Fibroblast of skin of left quadriceps (primary cell): ENCODE measurements around the gene RNU5B-1.

ENCODE experiments used
- DNase-seq, 2 experiments: peaks; one replicate each; pipeline ENCODE4 v3.0.0-alpha.2; 2013; ENCODE audit warnings: low read depth in 2 of 2

RNU5B-1 gene

GRCh38 chr15:65328506-65329287, 24.2 kb downstream of the RNU5B-1 start:
- DNase-seq, result no peak

- DNase-seq, result no peak
Measured at GRCh38 chr15:65329288-65329983, 25.0 kb downstream of the RNU5B-1 start.

DNA sequence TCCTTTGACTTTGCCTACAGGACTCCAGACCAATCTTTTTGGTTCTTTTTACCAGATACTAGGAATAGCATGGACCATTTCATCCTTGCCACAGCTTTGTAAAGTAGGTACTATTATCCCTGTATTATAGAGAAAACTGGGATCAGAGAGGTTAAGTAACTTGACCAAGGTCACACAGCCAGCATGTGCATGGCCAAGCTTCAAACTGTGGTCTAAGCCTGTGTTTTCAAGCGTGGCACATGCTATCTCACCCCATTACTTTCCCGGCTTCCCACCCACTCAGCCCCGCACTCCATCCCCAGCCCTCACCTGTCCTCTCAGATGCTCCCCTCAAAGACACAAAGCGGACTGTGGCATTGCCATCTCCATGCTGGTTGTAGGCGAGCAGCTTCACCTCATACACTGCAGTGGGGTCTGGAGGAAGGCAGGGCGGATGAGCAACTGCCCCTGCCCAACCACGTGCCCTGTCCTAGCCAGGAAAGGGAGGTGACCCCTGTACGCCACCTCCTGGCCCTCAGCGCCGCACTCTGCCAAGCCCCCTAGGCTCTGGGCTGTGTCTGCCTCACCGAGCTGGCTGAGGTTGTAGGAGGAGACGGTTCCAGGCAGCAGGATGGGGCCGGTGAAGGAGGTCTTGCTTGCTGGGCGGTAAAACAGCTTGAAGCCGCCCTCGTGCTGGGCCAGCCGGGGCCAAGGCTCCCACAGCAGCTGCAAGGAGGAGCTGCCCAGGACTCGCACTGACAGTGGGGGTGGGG, 25.7 kb downstream of the RNU5B-1 start:
- no peak for DNase-seq

DNA sequence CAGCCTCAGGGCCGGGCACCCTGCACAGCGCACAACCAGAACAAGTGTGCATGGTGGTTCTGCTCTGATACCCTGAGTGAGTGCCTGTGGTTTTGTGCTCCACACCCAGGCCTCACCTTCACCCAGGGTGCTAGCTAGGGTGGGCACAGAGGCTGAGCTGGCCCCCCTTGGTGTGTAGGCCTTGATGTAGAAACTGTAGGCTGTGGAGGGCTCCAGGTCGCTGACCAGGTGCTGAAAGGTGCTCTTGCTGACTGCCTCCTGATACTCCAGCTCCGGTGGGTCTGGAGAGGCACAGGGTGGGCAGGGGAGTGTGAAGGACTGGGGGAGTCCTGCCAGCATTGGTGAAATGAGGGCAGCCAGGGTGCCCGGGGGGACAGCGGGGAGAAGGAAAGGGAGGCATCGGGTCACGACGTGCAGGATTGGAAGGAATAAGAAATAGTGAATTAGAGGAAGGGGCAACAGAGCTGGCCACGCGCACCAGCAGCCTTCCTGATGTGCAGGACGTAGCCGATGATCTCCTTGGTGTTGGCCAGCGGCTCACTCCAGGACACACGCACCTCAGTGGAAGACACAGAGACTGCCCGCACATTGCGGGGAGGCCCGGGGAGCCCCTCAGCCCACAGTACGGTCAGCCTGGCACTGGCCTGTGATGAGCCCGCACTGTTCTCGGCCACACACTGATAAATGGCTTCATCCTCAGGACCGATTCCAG, 26.6 kb downstream of the RNU5B-1 start:
- no peak for DNase-seq

DNA sequence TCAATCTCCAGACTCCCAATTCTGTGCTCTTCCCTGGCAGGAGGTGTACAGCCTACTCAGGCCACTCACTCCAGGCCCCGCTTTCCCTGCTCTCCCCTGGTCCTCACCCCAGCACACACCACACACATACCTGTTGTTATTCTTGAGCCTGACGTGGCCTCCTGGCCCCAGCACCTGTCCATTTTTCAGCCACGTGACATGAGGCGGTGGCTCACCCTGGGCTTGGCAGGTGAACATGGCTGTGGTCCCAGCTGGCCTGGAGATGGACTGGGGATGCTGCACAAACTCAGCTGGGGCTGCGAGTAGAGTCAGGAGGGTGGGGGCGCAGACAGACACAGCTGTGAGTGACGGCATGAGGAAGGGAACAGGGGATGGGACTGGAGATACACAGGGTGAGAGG, 27.3 kb downstream of the RNU5B-1 start:
- DNase-seq, result no peak

- no peak for DNase-seq
Measured at GRCh38 chr15:65332391-65333147, 28.1 kb downstream of the RNU5B-1 start.

DNA sequence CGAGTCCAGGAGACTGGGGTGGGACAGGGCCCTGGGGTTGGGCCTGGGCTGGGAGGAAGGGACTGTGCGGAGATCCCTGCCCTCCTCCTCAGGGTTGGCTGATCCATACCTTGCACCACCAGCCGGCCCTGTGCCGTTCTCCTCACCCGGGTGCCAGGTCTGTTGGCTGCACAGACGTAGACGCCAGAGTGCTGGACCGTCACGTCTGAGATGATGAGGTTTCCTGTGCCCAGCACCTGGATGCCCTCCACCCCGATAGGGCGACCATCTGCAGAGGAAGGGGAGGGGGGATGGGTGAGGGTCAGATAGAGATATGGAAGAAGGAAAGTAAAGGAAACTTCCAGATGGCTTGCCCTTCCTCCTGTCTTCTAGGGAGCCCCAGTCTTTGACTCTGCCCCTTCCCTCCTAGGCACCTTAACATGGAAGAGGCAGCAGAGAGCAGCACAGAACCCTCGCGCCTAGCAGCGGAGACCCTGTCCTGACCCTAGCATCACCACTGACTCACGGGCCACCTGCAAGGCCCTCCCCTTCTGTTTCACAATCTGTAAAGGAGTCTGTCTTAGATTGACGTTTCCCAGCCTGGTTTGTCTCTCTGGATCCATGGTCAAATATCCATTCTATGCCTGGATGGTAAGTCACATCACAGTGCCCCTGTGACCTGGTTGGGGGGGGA, 28.8 kb downstream of the RNU5B-1 start:
- no peak for DNase-seq

DNA sequence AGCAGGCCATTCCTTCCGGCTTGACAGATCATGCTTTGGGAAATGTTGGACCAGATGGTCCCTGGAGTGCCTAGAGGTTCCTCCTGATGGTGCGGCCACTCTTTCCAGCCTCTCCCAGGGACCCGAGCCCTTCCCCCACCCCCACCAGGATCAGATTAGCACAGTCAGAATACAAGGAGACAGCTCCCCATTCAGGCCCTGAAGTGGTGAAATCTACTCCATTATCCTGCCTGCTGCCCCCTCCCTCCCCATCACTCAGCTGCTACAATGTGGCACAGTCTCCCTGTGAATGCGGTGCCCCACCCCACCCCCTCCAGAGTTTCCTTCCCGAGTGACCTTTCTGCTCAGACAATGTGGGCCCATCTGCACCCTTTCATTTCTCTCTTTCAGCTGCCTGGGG, 29.4 kb downstream of the RNU5B-1 start:
- DNase-seq, result no peak

DNA sequence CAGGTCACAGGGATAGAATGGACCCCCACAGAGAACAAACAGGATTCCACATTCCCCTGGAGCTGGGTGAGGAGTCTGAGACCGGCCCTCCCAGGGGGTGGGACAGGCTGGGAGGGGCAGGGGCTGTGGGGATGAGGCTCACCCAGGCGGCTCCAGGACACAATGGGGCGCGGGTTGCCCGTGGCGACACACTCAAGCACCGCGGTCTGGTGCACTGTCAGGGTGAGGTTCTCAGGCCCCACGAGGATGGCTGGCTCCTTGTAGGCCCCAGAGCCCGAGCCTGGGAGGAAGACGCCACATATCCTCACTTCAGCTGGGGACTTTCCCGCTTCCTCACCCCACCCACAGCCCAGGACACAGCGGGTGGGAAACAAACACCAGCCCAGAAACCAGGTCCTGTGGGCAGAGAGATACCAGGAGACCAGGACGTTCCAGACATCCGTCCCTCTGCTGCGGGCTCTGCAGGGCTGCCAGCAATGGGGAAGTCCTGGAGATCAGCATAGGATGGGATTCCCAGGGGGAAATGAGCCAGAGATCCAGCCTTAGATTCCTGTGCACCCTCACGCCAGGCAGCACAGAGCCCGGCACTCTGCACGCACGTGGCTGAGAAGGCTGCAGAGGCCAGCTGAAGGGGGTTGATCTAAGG, 30.2 kb downstream of the RNU5B-1 start:
- no peak for DNase-seq

DNA sequence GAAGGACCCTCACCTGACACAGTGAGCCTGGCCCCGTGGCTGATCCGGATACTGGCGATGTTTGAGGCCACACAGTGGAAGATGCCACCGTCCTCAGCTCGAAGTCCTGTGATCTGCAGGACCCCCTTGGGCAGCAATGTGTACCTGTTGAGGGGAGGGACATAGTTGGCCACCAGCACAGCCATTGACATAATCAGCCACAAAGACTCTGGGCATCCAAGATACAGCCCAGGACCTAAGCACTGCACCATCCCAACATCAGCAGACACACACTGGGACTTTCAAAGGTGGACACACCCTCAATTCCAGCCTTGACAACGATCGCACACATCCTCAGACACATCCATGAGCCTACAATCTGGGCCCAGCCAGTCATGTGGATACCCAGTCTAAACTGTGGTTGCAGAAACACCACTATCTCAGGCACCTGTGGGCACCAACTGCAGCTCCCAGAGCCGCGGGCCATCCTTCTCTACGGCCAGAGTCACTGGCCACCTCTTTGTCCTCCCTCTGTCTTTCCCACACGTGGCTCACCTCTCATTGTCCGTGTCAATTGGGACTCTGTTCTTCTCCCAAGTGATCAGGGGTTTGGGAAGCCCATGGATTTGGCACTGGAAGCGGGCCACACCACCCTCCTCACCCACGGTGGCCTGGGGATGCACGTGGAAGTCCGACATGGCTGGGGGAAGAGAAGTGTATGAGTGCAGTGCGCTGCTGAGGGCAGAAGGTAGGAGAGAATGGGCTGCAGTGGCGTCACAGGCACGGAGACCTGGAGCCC, 31.0 kb downstream of the RNU5B-1 start:
- no peak for DNase-seq

DNA sequence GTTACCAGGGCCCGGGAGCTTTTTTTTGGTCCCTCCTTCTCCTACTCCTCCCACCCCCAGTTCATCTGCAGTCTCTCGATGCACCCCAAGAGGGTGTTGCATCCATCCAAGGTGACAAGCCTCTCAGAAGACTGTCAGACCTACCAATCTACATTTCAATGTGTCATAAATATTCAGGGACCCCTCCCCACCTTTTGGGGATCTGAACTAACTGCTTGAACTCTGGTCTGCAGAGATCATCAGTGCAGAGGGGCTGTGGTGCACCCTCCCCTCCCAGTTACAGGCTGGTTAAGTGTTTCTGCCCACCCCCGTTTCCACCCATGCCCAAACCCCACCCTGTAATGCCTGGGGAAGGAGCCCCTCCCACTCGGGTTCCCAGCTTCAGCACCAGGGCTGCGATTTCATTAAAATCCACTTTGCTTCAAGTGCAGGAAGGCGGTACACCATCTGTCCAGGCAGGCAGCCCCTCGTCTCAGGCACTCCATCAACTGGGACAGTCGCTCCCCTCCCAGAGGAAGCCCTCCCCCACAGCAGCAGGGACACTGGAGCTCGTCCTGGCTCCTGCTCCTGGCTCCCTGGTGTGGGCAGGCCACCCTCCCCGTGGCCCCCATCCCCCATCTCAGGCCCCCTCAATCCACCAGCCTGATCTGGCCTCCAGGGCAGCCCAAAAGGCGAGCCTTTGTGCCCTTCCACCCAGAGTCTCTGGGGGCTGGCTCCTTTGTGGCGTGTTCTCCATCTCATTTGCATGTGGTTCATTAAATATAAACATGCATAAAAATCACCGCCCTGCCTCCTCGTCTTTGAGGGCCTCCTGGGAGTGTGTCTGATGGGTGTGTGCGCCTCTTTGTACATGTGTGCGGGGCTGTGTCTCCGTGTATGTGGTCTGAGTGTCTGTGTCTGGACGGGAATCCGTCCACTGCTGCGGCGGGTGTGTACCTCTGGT, 32.3 kb downstream of the RNU5B-1 start:
- DNase-seq, result no peak

DNA sequence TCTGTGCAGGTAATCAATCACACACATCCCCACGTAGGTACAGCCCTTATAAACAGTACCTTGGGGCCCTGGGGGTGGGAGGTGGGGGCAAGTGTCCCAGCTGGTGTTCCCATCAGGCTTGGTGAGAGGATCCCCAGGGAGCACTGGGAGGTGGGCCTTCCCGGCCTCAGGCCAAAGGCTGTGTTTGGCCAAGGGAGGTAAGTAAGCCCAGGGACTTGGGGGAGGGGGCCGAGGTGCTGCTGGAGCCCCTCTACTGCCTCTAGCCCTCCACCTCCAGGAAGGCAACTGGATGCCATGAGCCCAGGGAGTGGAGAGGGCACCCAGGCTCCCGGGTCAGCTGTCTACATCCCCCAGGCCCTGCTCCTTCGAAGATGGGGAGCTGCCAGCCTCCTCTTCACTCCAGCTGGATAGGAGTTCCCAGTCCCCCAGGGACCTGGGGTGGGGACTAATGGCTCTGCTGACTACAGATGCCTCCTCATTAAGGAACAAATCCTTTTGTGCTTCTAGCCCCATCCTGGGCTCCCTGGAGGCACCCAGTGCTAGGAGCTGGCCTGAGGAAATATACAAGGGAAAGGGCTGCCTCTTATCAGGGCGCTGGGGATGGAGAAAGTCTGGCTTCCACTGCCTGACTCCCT, 33.1 kb downstream of the RNU5B-1 start:
- DNase-seq, result no peak

DNA sequence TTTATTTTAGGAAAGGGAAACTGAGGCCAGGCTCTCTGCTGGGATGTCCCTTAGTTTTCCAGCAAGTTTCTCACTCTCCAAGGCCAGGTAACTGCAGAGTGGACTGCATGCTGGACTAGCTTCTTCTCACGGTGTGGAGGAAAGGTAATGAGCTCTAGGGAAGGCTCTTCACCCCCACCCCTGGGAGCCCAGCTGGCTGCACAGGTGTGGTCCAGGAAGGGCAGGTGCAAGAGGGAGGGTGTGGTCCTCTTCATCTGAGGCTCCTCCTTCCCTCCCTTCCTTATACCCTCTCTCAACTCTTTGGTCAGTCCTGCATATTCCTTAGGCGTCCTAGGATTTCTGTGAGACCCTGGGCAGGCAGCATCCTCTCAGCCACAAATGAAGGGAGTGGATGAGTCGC, 33.9 kb downstream of the RNU5B-1 start:
- no peak for DNase-seq

- DNase-seq, result no peak
Measured at GRCh38 chr15:65338823-65339222, 34.3 kb downstream of the RNU5B-1 start.

DNA sequence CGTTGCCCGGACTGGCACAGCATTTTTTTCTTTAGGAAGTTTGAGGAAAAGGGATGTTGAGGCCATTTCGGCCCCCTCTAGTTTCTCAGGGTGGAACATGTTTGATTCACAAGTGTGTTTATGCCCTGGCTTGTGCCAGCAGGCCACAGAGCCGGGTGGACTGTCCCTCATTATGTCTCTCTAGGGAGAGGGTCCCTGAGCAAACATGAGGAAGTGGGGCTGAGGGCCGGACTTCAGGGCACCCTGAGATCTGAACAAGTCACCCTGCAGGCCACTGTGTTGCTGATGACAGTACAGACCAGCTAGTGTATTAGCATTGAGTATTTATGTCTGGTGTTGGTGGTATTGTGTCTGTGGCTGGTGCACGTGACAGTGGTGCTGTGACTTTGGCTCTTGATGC, 34.9 kb downstream of the RNU5B-1 start:
- no peak for DNase-seq

DNA sequence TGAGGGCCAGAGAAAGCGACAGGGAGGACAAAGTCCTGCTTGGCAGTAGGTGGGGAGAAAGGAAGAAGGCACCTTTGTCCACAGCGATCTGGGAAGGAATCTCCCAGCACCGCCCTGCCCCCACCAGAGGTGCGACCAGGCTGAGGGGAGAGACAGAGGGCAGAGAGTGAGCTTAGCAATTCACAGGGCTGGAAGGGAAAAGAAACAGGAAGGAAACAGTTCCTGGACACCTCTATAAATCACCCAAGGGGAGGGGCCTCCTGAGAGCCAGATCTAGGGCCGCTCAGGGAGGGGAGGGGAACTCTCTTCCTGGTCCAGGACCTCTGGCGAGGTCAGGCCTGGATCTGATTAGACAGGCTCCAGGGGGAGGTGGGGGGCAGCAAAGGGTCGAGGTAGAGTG, 35.4 kb downstream of the RNU5B-1 start:
- DNase-seq, result no peak

GRCh38 chr15:65342493-65342892, 38.0 kb downstream of the RNU5B-1 start:
- no peak for DNase-seq
